Endometrial microvascular endothelial cells (primary cell): ENCODE measurements around the gene SOX13. TPM values are rescaled to one million over a fixed set of nuclear protein-coding genes. Genes with fewer than 3 reads are reported as not detected.

Experiments
- in situ Hi-C: cut with HindIII; loops from 2 replicates; pipeline ENCODE4 v1.10.0; 2017; ENCODE audit warnings: low sequenced_read_pairs, low pct_unique_long_range_greater_than_20kb; ENCODE audit errors: inconsistent ontology term
- total RNA-seq: library from RNA; depleted of rRNA; stranded (reverse); fragments of >200 nt; gene quantifications from one replicate; pipeline ENCODE4 v1.2.3, GENCODE V29; 2015; ENCODE audit errors: inconsistent ontology term

SOX13 gene
- total RNA-seq, 1 donor from 2014 or later: 8.7 TPM

DNA sequence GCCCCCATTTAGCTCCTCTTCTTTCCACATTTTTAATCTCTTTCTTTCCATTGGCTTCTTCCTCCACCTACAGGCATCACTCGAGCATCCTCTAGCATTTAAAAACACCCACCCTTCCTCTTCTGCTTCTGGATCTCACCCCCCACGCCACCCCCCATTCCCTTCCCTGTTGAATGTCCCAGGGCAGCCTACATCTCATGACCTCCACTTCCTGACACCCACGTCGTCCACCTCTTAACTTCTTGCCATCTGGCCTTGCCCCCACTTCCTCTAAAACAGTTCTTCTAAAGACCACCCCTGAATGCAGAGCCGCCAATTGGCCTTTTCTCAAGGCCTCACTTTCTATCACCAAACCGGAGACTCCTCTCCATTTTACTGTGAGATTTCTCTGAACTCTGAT lies 85.0 kb downstream of the SOX13 start:
- in situ Hi-C loops: no loop called here

GRCh38 chr1:204161609-204162493 lies 88.9 kb downstream of the SOX13 start:
- in situ Hi-C loops: no loop called here

GRCh38 chr1:204162494-204163074 lies 89.7 kb downstream of the SOX13 start:
- in situ Hi-C loops: no loop called here

GRCh38 chr1:204166219-204166618 lies 93.3 kb downstream of the SOX13 start, which contains the start of gene REN:
TSS of gene REN (minus strand) at chr1:204166337. CDS start at chr1:204166293, 44 bp downstream.
- in situ Hi-C loops: no loop called here

- in situ Hi-C loops: no loop called here
Measured at GRCh38 chr1:204167730-204168129, 94.8 kb downstream of the SOX13 start.

DNA sequence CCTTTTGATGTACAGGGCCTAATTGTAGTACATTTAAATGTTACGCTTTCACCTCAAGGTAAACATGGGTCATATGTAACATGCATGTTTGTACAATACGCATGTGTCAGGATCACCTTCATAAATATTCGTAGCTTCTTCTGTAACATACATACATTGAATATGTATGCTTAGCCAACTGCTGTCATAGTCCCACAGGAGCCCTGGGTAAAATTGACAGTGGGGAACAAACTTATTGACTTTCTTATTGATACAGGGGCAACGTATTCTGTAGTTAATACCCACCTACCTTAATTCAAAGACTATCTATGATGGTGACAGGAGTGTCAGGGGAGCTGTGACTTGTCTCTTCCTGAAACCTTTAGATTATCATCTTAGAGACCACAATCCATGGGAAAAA lies 96.9 kb downstream of the SOX13 start:
- in situ Hi-C loops: no loop called here

DNA sequence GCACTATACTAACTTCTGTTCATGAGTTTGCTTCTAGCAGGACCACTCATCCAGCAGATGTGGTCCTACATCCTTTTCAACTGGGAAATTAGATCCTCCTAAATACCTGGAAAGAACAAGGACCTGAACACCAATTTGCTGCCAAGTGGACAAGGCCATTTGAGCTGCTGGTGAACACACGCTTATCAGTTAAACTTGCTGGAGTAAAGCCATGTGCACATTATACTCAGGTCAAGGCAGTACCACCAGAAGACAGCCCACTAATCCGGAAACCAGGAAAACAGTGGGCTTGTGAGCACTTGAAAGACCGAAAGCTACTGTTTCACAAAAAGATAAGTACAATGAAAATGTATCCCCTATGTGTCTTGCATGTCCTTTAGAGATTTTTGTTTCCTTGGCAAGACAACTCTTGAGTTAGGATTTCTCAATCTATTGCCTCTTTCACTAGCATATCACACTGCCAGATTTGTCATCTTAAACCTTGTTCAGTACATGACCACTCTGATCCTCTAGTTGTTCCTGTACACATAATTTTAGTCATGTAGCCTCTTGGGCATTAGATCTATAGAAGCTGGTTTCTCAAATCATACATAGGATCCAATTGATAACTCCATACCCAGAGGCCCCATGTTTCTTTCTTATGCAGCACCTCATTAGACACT lies 97.7 kb downstream of the SOX13 start:
- in situ Hi-C loops: no loop called here

GRCh38 chr1:204171751-204172178 lies 98.8 kb downstream of the SOX13 start:
- in situ Hi-C loops: no loop called here

DNA sequence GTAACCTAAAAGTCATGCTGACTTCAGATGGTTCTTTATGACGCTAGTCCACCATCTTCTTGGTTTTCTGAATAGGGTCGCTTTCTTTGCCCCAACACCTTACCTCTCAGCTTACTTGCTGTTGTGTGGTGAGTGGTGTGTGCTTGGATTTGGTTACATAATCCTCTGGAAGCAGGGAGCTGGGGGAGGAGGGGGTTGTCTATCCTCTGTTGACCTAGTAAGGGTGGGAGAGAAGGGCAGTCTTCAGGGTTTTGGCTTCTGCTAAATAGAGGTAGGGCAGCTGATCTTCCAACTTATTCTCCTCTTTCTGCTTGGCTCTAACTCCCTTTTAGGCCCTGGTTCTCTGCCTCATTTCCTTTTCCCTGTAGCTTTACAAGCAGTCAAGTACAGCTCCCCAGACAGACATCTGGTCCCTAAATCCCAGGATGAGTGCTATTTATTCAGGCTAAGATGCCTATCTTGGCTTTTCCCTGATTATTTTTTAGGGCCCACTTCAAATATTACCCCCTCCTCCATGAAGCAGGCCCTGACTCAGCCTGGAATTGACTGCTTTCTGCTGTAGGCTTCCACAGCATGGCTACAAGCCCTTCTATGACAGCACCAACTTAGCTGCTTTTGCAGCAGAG lies 99.6 kb downstream of the SOX13 start:
- in situ Hi-C loops: no loop called here

DNA sequence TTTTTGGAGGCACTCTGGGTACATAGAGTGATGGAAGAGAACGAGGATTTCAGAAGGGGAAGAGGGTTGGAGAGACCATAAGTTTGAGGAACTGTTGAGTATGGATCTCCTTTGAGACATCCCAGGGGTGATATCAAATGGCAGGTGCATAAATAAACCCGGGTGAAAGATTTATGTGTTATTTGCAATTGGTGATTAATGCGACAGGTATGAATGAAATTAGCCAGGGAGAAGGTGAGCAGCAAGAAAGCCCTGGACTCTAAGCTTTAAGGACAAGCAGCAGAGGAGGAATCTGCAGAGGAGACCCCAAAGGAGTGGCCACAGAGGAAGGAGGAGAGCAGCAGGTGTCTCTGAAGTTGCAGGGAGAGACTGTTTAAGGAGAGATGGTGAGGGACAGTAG lies 102.0 kb downstream of the SOX13 start:
- in situ Hi-C loops: no loop called here

- in situ Hi-C loops: no loop called here
Measured at GRCh38 chr1:204176049-204176448, 103.1 kb downstream of the SOX13 start.

GRCh38 chr1:204177133-204177532 lies 104.2 kb downstream of the SOX13 start:
- in situ Hi-C loops: no loop called here

Other genes with a start within 250 kb of the SOX13 start
- gene SNRPE, start 211.5 kb upstream of the SOX13 start, total RNA-seq: 109 TPM
- gene ETNK2, start 78.9 kb downstream of the SOX13 start, total RNA-seq: 8.5 TPM
- gene REN, start 93.2 kb downstream of the SOX13 start, total RNA-seq: not detected
- 2.0 TPM for gene KISS1, start 123.4 kb downstream of the SOX13 start, total RNA-seq
- not detected for gene GOLT1A, start 140.9 kb downstream of the SOX13 start, total RNA-seq